ENCODE results near the gene ERAP2.

ERAP2 gene

GRCh38 chr5:96936431-96937320 is 60.4 kb downstream of the ERAP2 start:
- Histone ChIP-seq H3K27ac (peak overlapping the region; percentile 76), H3K4me3 (ENCODE audit: low read depth, low read length) (peak overlapping the region; percentile 75), H3K27me3 (replicated peaks) (no peaks in the 10 kb centered on the region), H3K36me3 (replicated peaks) (no peaks in the 10 kb centered on the region)
- in situ Hi-C loops (cut with HindIII; ENCODE audit: low pct_ligation_motif_present, low sequenced_read_pairs): no loop called here
- DNase-seq: no peak
- peak; percentile 4 for TF ChIP-seq CTCF (IDR thresholded peaks at IDR 0.05; ENCODE audit: low read depth, low read length, missing control alignments)

- Histone ChIP-seq H3K36me3 (replicated peaks) (no peaks in the 10 kb centered on the region), H3K27ac (no peak overlapping the region), H3K27me3 (replicated peaks) (no peaks in the 10 kb centered on the region), H3K4me3 (ENCODE audit: low read depth, low read length) (no peak overlapping the region)
- no peak for TF ChIP-seq CTCF (IDR thresholded peaks at IDR 0.05; ENCODE audit: low read depth, low read length, missing control alignments)
- in situ Hi-C loops (cut with HindIII; ENCODE audit: low pct_ligation_motif_present, low sequenced_read_pairs): no loop called here
- DNase-seq: no peak
These were observed 64.3 kb downstream of the ERAP2 start for GRCh38 chr5:96940586-96940985.

GRCh38 chr5:96941140-96941539 is 64.8 kb downstream of the ERAP2 start:
- in situ Hi-C loops (cut with HindIII; ENCODE audit: low pct_ligation_motif_present, low sequenced_read_pairs): no loop called here
- Histone ChIP-seq H3K27me3 (replicated peaks) (no peaks in the 10 kb centered on the region), H3K36me3 (replicated peaks) (no peaks in the 10 kb centered on the region), H3K27ac (no peak overlapping the region), H3K4me3 (ENCODE audit: low read depth, low read length) (no peak overlapping the region)
- no peak for TF ChIP-seq CTCF (IDR thresholded peaks at IDR 0.05; ENCODE audit: low read depth, low read length, missing control alignments)
- no peak for DNase-seq

GRCh38 chr5:96942078-96942477 is 65.8 kb downstream of the ERAP2 start:
- DNase-seq: no peak
- H3K27ac ChIP-seq: no peak overlapping the region
- in situ Hi-C loops (cut with HindIII; ENCODE audit: low pct_ligation_motif_present, low sequenced_read_pairs): no loop called here

GRCh38 chr5:96942911-96943310 is 66.6 kb downstream of the ERAP2 start:
- in situ Hi-C loops (cut with HindIII; ENCODE audit: low pct_ligation_motif_present, low sequenced_read_pairs): no loop called here

More at GRCh38 chr5:96942078-96942477, 65.8 kb downstream of the ERAP2 start:
- no peak overlapping the region for H3K4me3 ChIP-seq (ENCODE audit: low read depth, low read length)
- H3K27me3 ChIP-seq (replicated peaks): no peaks in the 10 kb centered on the region
- TF ChIP-seq CTCF (IDR thresholded peaks at IDR 0.05; ENCODE audit: low read depth, low read length, missing control alignments): no peak
- no peaks in the 10 kb centered on the region for H3K36me3 ChIP-seq (replicated peaks)

More at GRCh38 chr5:96942911-96943310, 66.6 kb downstream of the ERAP2 start:
- H3K27me3 ChIP-seq (replicated peaks): no peaks in the 10 kb centered on the region
- no peak overlapping the region for H3K4me3 ChIP-seq (ENCODE audit: low read depth, low read length)
- no peak for DNase-seq
- no peak for TF ChIP-seq CTCF (IDR thresholded peaks at IDR 0.05; ENCODE audit: low read depth, low read length, missing control alignments)
- H3K27ac ChIP-seq: no peak overlapping the region
- no peaks in the 10 kb centered on the region for H3K36me3 ChIP-seq (replicated peaks)
